Measurements from ENCODE around the gene SLC38A11.

GRCh38 chr2:164913011-164913410, 42.3 kb downstream of the SLC38A11 start:
- TF ChIP-seq CTCF (tag by site-specific recombination; IDR thresholded peaks at IDR 0.05) (no peak), HOXA7 (CRISPR knock-in tag; IDR thresholded peaks at IDR 0.05; ENCODE audit: borderline replicate concordance) (no peak), ZNF391 (tag by site-specific recombination; IDR thresholded peaks at IDR 0.05; ENCODE audit: borderline replicate concordance, low read depth) (no peak), SP2 (tag by site-specific recombination; IDR thresholded peaks at IDR 0.05) (no peak), ZNF24 (tag by site-specific recombination; IDR thresholded peaks at IDR 0.05) (no peak), ZNF521 (tag by site-specific recombination; IDR thresholded peaks at IDR 0.05) (no peak), ZNF660 (tag by site-specific recombination; IDR thresholded peaks at IDR 0.05) (no peak), ZNF146 (tag by site-specific recombination; IDR thresholded peaks at IDR 0.05) (no peak), REST (tag by site-specific recombination; IDR thresholded peaks at IDR 0.05) (no peak), ZNF791 (tag by site-specific recombination; IDR thresholded peaks at IDR 0.05) (no peak), TCF7L2 (IDR thresholded peaks at IDR 0.05; ENCODE audit: borderline replicate concordance, low read depth, low read length) (no peak)
- TF ChIP-seq, protein P1, sequence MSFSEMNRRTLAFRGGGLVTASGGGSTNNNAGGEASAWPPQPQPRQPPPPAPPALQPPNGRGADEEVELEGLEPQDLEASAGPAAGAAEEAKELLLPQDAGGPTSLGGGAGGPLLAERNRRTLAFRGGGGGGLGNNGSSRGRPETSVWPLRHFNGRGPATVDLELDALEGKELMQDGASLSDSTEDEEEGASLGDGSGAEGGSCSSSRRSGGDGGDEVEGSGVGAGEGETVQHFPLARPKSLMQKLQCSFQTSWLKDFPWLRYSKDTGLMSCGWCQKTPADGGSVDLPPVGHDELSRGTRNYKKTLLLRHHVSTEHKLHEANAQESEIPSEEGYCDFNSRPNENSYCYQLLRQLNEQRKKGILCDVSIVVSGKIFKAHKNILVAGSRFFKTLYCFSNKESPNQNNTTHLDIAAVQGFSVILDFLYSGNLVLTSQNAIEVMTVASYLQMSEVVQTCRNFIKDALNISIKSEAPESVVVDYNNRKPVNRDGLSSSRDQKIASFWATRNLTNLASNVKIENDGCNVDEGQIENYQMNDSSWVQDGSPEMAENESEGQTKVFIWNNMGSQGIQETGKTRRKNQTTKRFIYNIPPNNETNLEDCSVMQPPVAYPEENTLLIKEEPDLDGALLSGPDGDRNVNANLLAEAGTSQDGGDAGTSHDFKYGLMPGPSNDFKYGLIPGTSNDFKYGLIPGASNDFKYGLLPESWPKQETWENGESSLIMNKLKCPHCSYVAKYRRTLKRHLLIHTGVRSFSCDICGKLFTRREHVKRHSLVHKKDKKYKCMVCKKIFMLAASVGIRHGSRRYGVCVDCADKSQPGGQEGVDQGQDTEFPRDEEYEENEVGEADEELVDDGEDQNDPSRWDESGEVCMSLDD (tag by site-specific recombination; IDR thresholded peaks at IDR 0.05) = no peak
